HepG2 (cell line): Measurements from ENCODE around the gene KCNT1. TPM values are rescaled to one million over a fixed set of nuclear protein-coding genes. Genes with fewer than 3 reads are reported as not detected.

Experiments
- ATAC-seq: fragments of 200-7000 bp; cut with Tn5 transposase; 3 replicates; pipeline ENCODE4 v1.9.1; 2020; ENCODE audit warnings: mild to moderate bottlenecking, moderate library complexity
- BruUV-seq: library from RNA; stranded (reverse); fragments of 400-500 nt; replicated peaks from 2 replicates; lab custom pipeline; 2021; lab: Mats Ljungman, UMichigan
- CTCF ChIA-PET: fragments of 300-600 bp; formaldehyde crosslinking; extraction: SDS; loops from one replicate; lab custom pipeline; 2021; ENCODE audit warnings: low total read pairs, inconsistent platforms, low intra/inter-chr PET ratio; lab: Yijun Ruan, JAX
- POLR2A ChIA-PET: fragments of 350-600 bp; sonication (Branson Sonifier 250); formaldehyde crosslinking; loops from one replicate; lab custom pipeline; 2020; ENCODE audit warnings: antibody characterized with exemption, inconsistent platforms; lab: Yijun Ruan, JAX
- DNase-seq: peaks from one replicate; pipeline ENCODE4 v3.0.0-alpha.2; 2015; ENCODE audit warnings: low spot score
- FAIRE-seq: peaks from 3 replicates; lab custom pipeline; 2011; peaks lifted over from hg19 to GRCh38; lab: Jason Lieb, UNC
- H2AFZ ChIP-seq: one replicate; pipeline ENCODE4 v1.6.1; 2011; ENCODE audit warnings: low read length, inconsistent platforms
- H3K27ac ChIP-seq: fragments of 300-600 bp; 3 replicates; pipeline ENCODE4 v1.8.0; 2011; ENCODE audit warnings: mixed run types, mild to moderate bottlenecking, mixed read lengths, low read length, inconsistent platforms; ENCODE audit not compliant: insufficient read depth; ENCODE audit errors: extremely low read length
- H3K27me3 ChIP-seq, 2 experiments: fragments of 200-600 bp in 1 of 2; 2 replicates in 1 of 2; 3 replicates in 1 of 2; pipeline versions ENCODE4 v1.6.0 to v1.8.0; 2011; ENCODE audit warnings: low read length in 2 of 2, mild to moderate bottlenecking in 2 of 2, moderate library complexity in 2 of 2, inconsistent platforms in 1 of 2; ENCODE audit not compliant: insufficient read depth in 2 of 2, control insufficient read depth in 1 of 2
- H3K36me3 ChIP-seq, 2 experiments: fragments of 200-600 bp in 1 of 2; replicated peaks in 1 of 2; 2 replicates in 1 of 2; 3 replicates in 1 of 2; pipeline versions ENCODE4 v1.5.1 to v1.8.0; 2011; ENCODE audit warnings: low read length in 2 of 2, inconsistent platforms in 1 of 2; ENCODE audit not compliant: insufficient read depth in 2 of 2, control insufficient read depth in 1 of 2
- H3K4me1 ChIP-seq: 2 replicates; pipeline ENCODE4 v1.5.1; 2012; ENCODE audit warnings: low read length, inconsistent platforms; ENCODE audit not compliant: insufficient read depth
- H3K4me2 ChIP-seq: 2 replicates; pipeline ENCODE4 v1.6.0; 2011; ENCODE audit warnings: low read depth, low read length, inconsistent platforms
- H3K4me3 ChIP-seq, 3 experiments: fragments of 200-600 bp in 1 of 3; sonication (generic), shearing (Covaris generic) in 1 of 3; replicated peaks in 1 of 3; 2 replicates each; pipeline ENCODE4 v1.5.1; 2011 to 2016; ENCODE audit warnings: low read length in 3 of 3, inconsistent platforms in 2 of 3, low read depth in 2 of 3, mild to moderate bottlenecking in 2 of 3, control low read depth in 1 of 3, mixed read lengths in 1 of 3; ENCODE audit not compliant: insufficient read depth in 1 of 3
- H3K79me2 ChIP-seq: one replicate; pipeline ENCODE4 v1.6.1; 2011; ENCODE audit warnings: low read length, inconsistent platforms; ENCODE audit not compliant: insufficient read depth
- H3K9ac ChIP-seq: 2 replicates; pipeline ENCODE4 v1.6.0; 2011; ENCODE audit warnings: mild to moderate bottlenecking, low read depth, low read length, inconsistent platforms; ENCODE audit not compliant: insufficient read depth
- H3K9me3 ChIP-seq: 2 replicates; pipeline ENCODE4 v1.5.1; 2012; ENCODE audit warnings: mild to moderate bottlenecking, low read length
- H4K20me1 ChIP-seq: 2 replicates; pipeline ENCODE4 v1.6.0; 2011; ENCODE audit warnings: inconsistent platforms, mild to moderate bottlenecking, low read length, moderate library complexity; ENCODE audit not compliant: insufficient read depth
- HDAC1 ChIP-seq: sonication (generic); formaldehyde crosslinking; IDR thresholded peaks from 2 replicates; pipeline ENCODE4 v1.5.1; 2020; ENCODE audit warnings: mild to moderate bottlenecking, missing genetic modification reagents
- NR2C2 ChIP-seq: sonication (generic); formaldehyde crosslinking; IDR thresholded peaks from 2 replicates; pipeline ENCODE4 v1.4.0; 2020; ENCODE audit warnings: missing genetic modification reagents, mild to moderate bottlenecking, moderate library complexity, borderline replicate concordance
- PCBP1 ChIP-seq: fragments of 200-400 bp; formaldehyde crosslinking; IDR thresholded peaks from 2 replicates; pipeline ENCODE4 v1.6.1; 2017; ENCODE audit warnings: mild to moderate bottlenecking, low read depth, low read length, borderline replicate concordance
- PHB2 ChIP-seq: fragments of 450-650 bp; IDR thresholded peaks from 2 replicates; pipeline ENCODE4 v1.6.1; 2018; ENCODE audit not compliant: partially characterized antibody
- RAD51 ChIP-seq: fragments of 450-650 bp; IDR thresholded peaks from 2 replicates; pipeline ENCODE4 v1.6.1; 2016; ENCODE audit warnings: borderline replicate concordance
- TBX3 ChIP-seq: fragments of 450-650 bp; IDR thresholded peaks from 2 replicates; pipeline ENCODE4 v1.6.1; 2017; ENCODE audit warnings: antibody characterized with exemption, mild to moderate bottlenecking, inconsistent platforms, borderline replicate concordance
- USF2 ChIP-seq, 2 experiments: sonication (generic) in 1 of 2; formaldehyde crosslinking in 1 of 2; IDR thresholded peaks; 2 replicates each; pipeline versions ENCODE4 v1.5.1 to v1.6.1; 2011 to 2020; ENCODE audit warnings: borderline replicate concordance in 1 of 2, low read depth in 1 of 2, low read length in 1 of 2, mild to moderate bottlenecking in 1 of 2, missing genetic modification reagents in 1 of 2, moderate library complexity in 1 of 2
- ZC3H13 ChIP-seq: sonication (generic); formaldehyde crosslinking; IDR thresholded peaks from 2 replicates; pipeline ENCODE4 v1.8.1; 2023; ENCODE audit warnings: mild to moderate bottlenecking, missing genetic modification reagents, moderate library complexity
- ZFP1 ChIP-seq: IDR thresholded peaks from 2 replicates; pipeline ENCODE4 v1.6.1; 2016
- ZNF558 ChIP-seq: sonication (generic); formaldehyde crosslinking; IDR thresholded peaks from 2 replicates; pipeline ENCODE4 v1.9.0; 2022; ENCODE audit warnings: mild to moderate bottlenecking, missing genetic modification reagents, borderline replicate concordance
- ZNF773 ChIP-seq: sonication (generic); formaldehyde crosslinking; IDR thresholded peaks from 2 replicates; pipeline ENCODE4 v1.4.0; 2020; ENCODE audit warnings: missing genetic modification reagents, borderline replicate concordance
- whole genome bisulfite sequencing: methylation state at CpG from one replicate; pipeline ENCODE4 v1.1.6; 2017; ENCODE audit warnings: low lambda C conversion rate; 5-methylcytosine and 5-hydroxymethylcytosine counted together
- in situ Hi-C: cut with HindIII; loops from 2 replicates; pipeline ENCODE4 v1.10.0; 2017; ENCODE audit warnings: low pct_unique_long_range_greater_than_20kb; ENCODE audit not compliant: extremely low pct_ligation_motif_present
- intact Hi-C: fragments of 100-400 bp; cut with micrococcal nuclease; formaldehyde crosslinking; loops from one replicate; pipeline ENCODE4 v1.10.0; 2022; ENCODE audit not compliant: unreplicated experiment
- polyA plus RNA-seq, 8 experiments: library from polyadenylated mRNA; depleted of rRNA in 3 of 8; stranded (reverse) in 7 of 8; unstranded in 1 of 8; fragments of >200 nt; fragmentation: Illumina TruSeq in 4 of 8; extraction: Trizol in 4 of 8; gene quantifications; 2 replicates each; pipeline versions ENCODE4 v1.2.1 to v1.2.3, GENCODE V29; 2011 to 2016; ENCODE audit warnings: low read depth in 4 of 8, missing spikeins in 1 of 8, mixed read lengths in 1 of 8; ENCODE audit not compliant: insufficient read depth in 1 of 8
- total RNA-seq, 5 experiments: library from RNA; depleted of rRNA; stranded (reverse); fragments of >200 nt; fragmentation: Illumina TruSeq; extraction: Trizol; gene quantifications; 2 replicates each; pipeline ENCODE4 v1.2.3, GENCODE V29; 2016; ENCODE audit warnings: low read depth in 1 of 5

Gene KCNT1
- total and polyA plus RNA-seq, 2 of the 13 experiments (the other 11 are each of a cell fraction or from before 2014, with no cell fraction given), result not detected

GRCh38 chr9:135728436-135729110 is 26.6 kb downstream of the KCNT1 start:
- Histone ChIP-seq H3K9me3 (peaks cover 8% of the 10 kb centered on the region), H3K9ac (no peak overlapping the region), H3K27ac (no peak overlapping the region), H3K36me3 (no peaks in the 10 kb centered on the region), H3K4me1 (no peaks in the 10 kb centered on the region), H3K27me3 (peaks cover 6 to 43% of the 10 kb centered on the region in 2 experiments; a peak in 4 of 5 replicates), H3K79me2 (no peaks in the 10 kb centered on the region), H2AFZ (no peak overlapping the region), H3K4me2 (no peak overlapping the region), H4K20me1 (peaks cover 4% of the 10 kb centered on the region; the same call in 1 of the 2 replicates), H3K4me3 (no peak overlapping the region)
- no peak for FAIRE-seq
- POLR2A ChIA-PET, result no interaction called here
- DNase-seq, result no peak
- CTCF ChIA-PET, result no interaction called here
- in situ Hi-C loops, result no loop called here
- TF ChIP-seq ZNF773 (CRISPR knock-in tag) (no peak), PCBP1 (no peak), TBX3 (no peak), HDAC1 (CRISPR knock-in tag) (no peak), USF2 (IDR thresholded peaks at IDR 0.05; ENCODE audit: low read depth, low read length) (peak; percentile 47; the same call in 1 of the 2 replicates), USF2 (CRISPR knock-in tag; IDR thresholded peaks at IDR 0.05; ENCODE audit: borderline replicate concordance) (no peak), PHB2 (no peak), ZFP1 (CRISPR knock-in tag) (no peak), RAD51 (peak; percentile 76; the same call in 1 of the 2 replicates), ZC3H13 (no peak), ZNF558 (CRISPR knock-in tag) (no peak), NR2C2 (no peak)
- no TSS peak for BruUV-seq
- intact Hi-C loops, result no loop called here
- no peak for ATAC-seq
- 2% methylated on average over 14 of the region's 18 CpGs for WGBS
